Endothelial cell (in vitro differentiated cells): ENCODE data around the gene STK40. TPM values are rescaled to one million over a fixed set of nuclear protein-coding genes. Genes with fewer than 3 reads are reported as not detected.

Experiments
- DNase-seq: peaks from one replicate; pipeline ENCODE4 v3.0.0; 2021; ENCODE audit warnings: low spot score
- H3K27ac Mint-ChIP-seq: one replicate; pipeline ENCODE4 v1.8.0; 2021; ENCODE audit warnings: mixed read lengths, inconsistent platforms; ENCODE audit not compliant: unreplicated experiment
- H3K27me3 Mint-ChIP-seq: one replicate; pipeline ENCODE4 v1.8.0; 2021; ENCODE audit warnings: mild to moderate bottlenecking, moderate library complexity, mixed read lengths, inconsistent platforms; ENCODE audit not compliant: unreplicated experiment
- H3K36me3 Mint-ChIP-seq: one replicate; pipeline ENCODE4 v1.8.0; 2021; ENCODE audit warnings: mild to moderate bottlenecking, low read depth, mixed read lengths, inconsistent platforms; ENCODE audit not compliant: unreplicated experiment
- H3K4me1 Mint-ChIP-seq: one replicate; pipeline ENCODE4 v1.8.0; 2021; ENCODE audit warnings: mild to moderate bottlenecking, mixed read lengths, inconsistent platforms; ENCODE audit not compliant: unreplicated experiment
- H3K4me3 Mint-ChIP-seq: one replicate; pipeline ENCODE4 v1.8.0; 2021; ENCODE audit warnings: mild to moderate bottlenecking, mixed read lengths, inconsistent platforms; ENCODE audit not compliant: unreplicated experiment
- H3K9me3 Mint-ChIP-seq: one replicate; pipeline ENCODE4 v1.8.0; 2021; ENCODE audit warnings: mixed read lengths, inconsistent platforms; ENCODE audit not compliant: unreplicated experiment
- CTCF ChIP-seq: fragments of 200-600 bp; sonication (generic); IDR thresholded peaks from one replicate; pipeline ENCODE4 v1.5.0; 2021; ENCODE audit warnings: antibody characterized with exemption; ENCODE audit not compliant: unreplicated experiment
- total RNA-seq: library from RNA; stranded (reverse); fragmentation: NEBNext Ultra II Directional; extraction: Animal tissue kit (Norgen Biotek cat#: 25700); gene quantifications from one replicate; pipeline ENCODE4 v1.2.1, GENCODE V29; 2021; ENCODE audit not compliant: unreplicated experiment

Gene STK40
- total RNA-seq, 1 donor from 2014 or later = 37.3 TPM

- Mint-ChIP-seq H3K27ac (no peak overlapping the region), H3K27me3 (peaks cover 12% of the 10 kb centered on the region)
These were observed 61.4 kb downstream of the STK40 start for GRCh38 chr1:36324353-36324703.

GRCh38 chr1:36323636-36324352, 61.9 kb downstream of the STK40 start, which contains the start of gene EVA1B:
TSS of gene EVA1B (minus strand) at chr1:36323645. CDS start at chr1:36323037, 608 bp downstream.
- H3K9me3 Mint-ChIP-seq = no peaks in the 10 kb centered on the region
- no peak for TF ChIP-seq CTCF
- peak within 1 kb of the TSS; percentile 75 for H3K27ac Mint-ChIP-seq
- peak within 1 kb of the TSS; percentile 88 for H3K4me3 Mint-ChIP-seq
- DNase-seq = peak; percentile 79
- peaks cover 12% of the 10 kb centered on the region for H3K36me3 Mint-ChIP-seq
- peaks cover 12% of the 10 kb centered on the region for H3K27me3 Mint-ChIP-seq
- peaks cover 18% of the 10 kb centered on the region for H3K4me1 Mint-ChIP-seq

More at GRCh38 chr1:36324353-36324703, 61.4 kb downstream of the STK40 start:
- Mint-ChIP-seq H3K4me3 (peak overlapping the region; percentile 87), H3K4me1 (peaks cover 24% of the 10 kb centered on the region), H3K9me3 (no peaks in the 10 kb centered on the region), H3K36me3 (peaks cover 12% of the 10 kb centered on the region)
- no peak for TF ChIP-seq CTCF
- DNase-seq = no peak

- H3K27ac Mint-ChIP-seq = peak overlapping the region; percentile 75
- no peaks in the 10 kb centered on the region for H3K9me3 Mint-ChIP-seq
- peak; percentile 55 for DNase-seq
- peak overlapping the region; percentile 86 for H3K4me3 Mint-ChIP-seq
- peaks cover 16% of the 10 kb centered on the region for H3K4me1 Mint-ChIP-seq
- H3K27me3 Mint-ChIP-seq = peaks cover 12% of the 10 kb centered on the region
- H3K36me3 Mint-ChIP-seq = peaks cover 15% of the 10 kb centered on the region
- TF ChIP-seq CTCF = no peak
These were observed 62.7 kb downstream of the STK40 start for GRCh38 chr1:36322786-36323635.

- Mint-ChIP-seq H3K27ac (no peak overlapping the region), H3K4me1 (peaks cover 16% of the 10 kb centered on the region), H3K27me3 (peaks cover 9% of the 10 kb centered on the region), H3K36me3 (peaks cover 19% of the 10 kb centered on the region), H3K4me3 (peak overlapping the region; percentile 86), H3K9me3 (no peaks in the 10 kb centered on the region)
- no peak for TF ChIP-seq CTCF
- DNase-seq = no peak
These were observed 63.5 kb downstream of the STK40 start for GRCh38 chr1:36322041-36322785.
